H9 (cell line): Measurements from ENCODE around the gene ZNF415. TPM values are rescaled to one million over a fixed set of nuclear protein-coding genes. Genes with fewer than 3 reads are reported as not detected.

Experiments
- DNase-seq: peaks from one replicate; pipeline ENCODE4 v3.0.0-alpha.2; 2017
- H2AFZ ChIP-seq: one replicate; pipeline ENCODE4 v1.6.1; 2013; ENCODE audit warnings: mild to moderate bottlenecking, low read length, control low read depth, moderate library complexity
- H2AK5ac ChIP-seq: 2 replicates; pipeline ENCODE4 v1.6.1; 2013; ENCODE audit warnings: low read length, control low read depth, mixed read lengths; ENCODE audit not compliant: insufficient read length
- H2BK120ac ChIP-seq: one replicate; pipeline ENCODE4 v1.6.1; 2013; ENCODE audit warnings: low read depth, mild to moderate bottlenecking, low read length, control low read depth, inconsistent platforms; ENCODE audit not compliant: poor library complexity, severe bottlenecking
- H2BK12ac ChIP-seq: 2 replicates; pipeline ENCODE4 v1.6.1; 2013; ENCODE audit warnings: low read length, control low read depth, mixed read lengths, low read depth; ENCODE audit not compliant: insufficient read length
- H2BK15ac ChIP-seq: 2 replicates; pipeline ENCODE4 v1.6.1; 2013; ENCODE audit warnings: low read depth, low read length, control low read depth
- H2BK20ac ChIP-seq: one replicate; pipeline ENCODE4 v1.6.1; 2013; ENCODE audit warnings: low read depth, mild to moderate bottlenecking, low read length, control low read depth, inconsistent platforms; ENCODE audit not compliant: poor library complexity, severe bottlenecking
- H2BK5ac ChIP-seq: 2 replicates; pipeline ENCODE4 v1.6.1; 2013; ENCODE audit warnings: low read length, control low read depth, mixed read lengths; ENCODE audit not compliant: insufficient read length
- H3K14ac ChIP-seq: 2 replicates; pipeline ENCODE4 v1.6.1; 2013; ENCODE audit warnings: low read length, control low read depth; ENCODE audit not compliant: insufficient read depth
- H3K18ac ChIP-seq: 2 replicates; pipeline ENCODE4 v1.6.1; 2013; ENCODE audit warnings: low read depth, mild to moderate bottlenecking, mixed read lengths, low read length, control low read depth; ENCODE audit not compliant: insufficient read length
- H3K23ac ChIP-seq: 2 replicates; pipeline ENCODE4 v1.6.1; 2013; ENCODE audit warnings: low read length, control low read depth, mixed read lengths, low read depth; ENCODE audit not compliant: insufficient read length
- H3K23me2 ChIP-seq: 2 replicates; pipeline ENCODE4 v1.6.1; 2013; ENCODE audit warnings: low read depth, mild to moderate bottlenecking, mixed read lengths, low read length, control low read depth; ENCODE audit not compliant: insufficient read length, poor library complexity, severe bottlenecking
- H3K27ac ChIP-seq: 2 replicates; pipeline ENCODE4 v1.5.1; 2013; ENCODE audit warnings: low read length, control low read depth, mixed read lengths, low read depth; ENCODE audit not compliant: insufficient read length
- H3K27me3 ChIP-seq: 2 replicates; pipeline ENCODE4 v1.6.1; 2013; ENCODE audit warnings: low read length, control low read depth, inconsistent platforms; ENCODE audit not compliant: insufficient read depth
- H3K4ac ChIP-seq: 2 replicates; pipeline ENCODE4 v1.6.1; 2013; ENCODE audit warnings: low read depth, mild to moderate bottlenecking, control low read depth, inconsistent platforms, low read length, moderate library complexity
- H3K4me1 ChIP-seq: 2 replicates; pipeline ENCODE4 v1.6.1; 2013; ENCODE audit warnings: low read length, control low read depth, inconsistent platforms; ENCODE audit not compliant: insufficient read depth
- H3K4me2 ChIP-seq: 2 replicates; pipeline ENCODE4 v1.6.1; 2013; ENCODE audit warnings: low read length, control low read depth, mixed read lengths; ENCODE audit not compliant: insufficient read length, insufficient read depth
- H3K56ac ChIP-seq: 2 replicates; pipeline ENCODE4 v1.6.1; 2013; ENCODE audit warnings: low read depth, mild to moderate bottlenecking, mixed read lengths, low read length, control low read depth; ENCODE audit not compliant: insufficient read length
- H3K79me1 ChIP-seq: 2 replicates; pipeline ENCODE4 v1.6.1; 2013; ENCODE audit warnings: low read depth, mild to moderate bottlenecking, moderate library complexity, low read length, control low read depth, inconsistent platforms; ENCODE audit not compliant: insufficient read depth, poor library complexity, severe bottlenecking
- H3K79me2 ChIP-seq: 2 replicates; pipeline ENCODE4 v1.6.1; 2013; ENCODE audit warnings: low read length, control low read depth, inconsistent platforms; ENCODE audit not compliant: insufficient read depth
- H3K9ac ChIP-seq: 2 replicates; pipeline ENCODE4 v1.6.1; 2013; ENCODE audit warnings: low read length, control low read depth, mixed read lengths; ENCODE audit not compliant: insufficient read length; ENCODE audit errors: extremely low read depth
- H3K9me3 ChIP-seq: one replicate; pipeline ENCODE4 v1.6.1; 2013; ENCODE audit warnings: low read depth, low read length, inconsistent platforms; ENCODE audit not compliant: control insufficient read depth
- H3T11ph ChIP-seq: one replicate; pipeline ENCODE4 v1.6.1; 2013; ENCODE audit warnings: mild to moderate bottlenecking, low read length, control low read depth, inconsistent platforms
- H4K20me1 ChIP-seq: one replicate; pipeline ENCODE4 v1.6.1; 2013; ENCODE audit not compliant: control insufficient read depth, insufficient read length, insufficient read depth
- H4K5ac ChIP-seq: 2 replicates; pipeline ENCODE4 v1.6.1; 2013; ENCODE audit warnings: low read depth, mild to moderate bottlenecking, mixed read lengths, low read length, control low read depth; ENCODE audit not compliant: insufficient read length
- H4K8ac ChIP-seq: replicated peaks from 2 replicates; pipeline ENCODE4 v1.6.1; 2013; ENCODE audit warnings: low read length, control low read depth, mixed read lengths, low read depth; ENCODE audit not compliant: insufficient read length
- H4K91ac ChIP-seq: 2 replicates; pipeline ENCODE4 v1.6.1; 2013; ENCODE audit warnings: low read depth, mild to moderate bottlenecking, moderate library complexity, mixed read lengths, low read length, control low read depth; ENCODE audit not compliant: insufficient read length
- H3K27ac Mint-ChIP-seq, 3 experiments: 2 replicates in 2 of 3; 3 replicates in 1 of 3; pipeline ENCODE4 v1.8.0; 2020 to 2021; ENCODE audit warnings: mixed read lengths in 3 of 3, mild to moderate bottlenecking in 1 of 3, moderate library complexity in 1 of 3
- H3K27me3 Mint-ChIP-seq: 2 replicates; pipeline ENCODE4 v1.8.0; 2021; ENCODE audit warnings: low read depth, mild to moderate bottlenecking, moderate library complexity, mixed read lengths
- H3K36me3 Mint-ChIP-seq, 3 experiments: 2 replicates in 2 of 3; 3 replicates in 1 of 3; pipeline ENCODE4 v1.8.0; 2020 to 2021; ENCODE audit warnings: low read depth in 3 of 3, mixed read lengths in 3 of 3; ENCODE audit not compliant: insufficient read depth in 1 of 3
- H3K4me1 Mint-ChIP-seq, 2 experiments: 2 replicates each; pipeline ENCODE4 v1.8.0; 2020; ENCODE audit warnings: mixed read lengths in 2 of 2
- H3K4me3 Mint-ChIP-seq, 2 experiments: 2 replicates in 1 of 2; 3 replicates in 1 of 2; pipeline ENCODE4 v1.8.0; 2020 to 2021; ENCODE audit warnings: mild to moderate bottlenecking in 2 of 2, mixed read lengths in 2 of 2, moderate library complexity in 1 of 2
- H3K9me3 Mint-ChIP-seq, 2 experiments: 2 replicates in 1 of 2; 3 replicates in 1 of 2; pipeline ENCODE4 v1.8.0; 2020; ENCODE audit warnings: mild to moderate bottlenecking in 2 of 2, mixed read lengths in 2 of 2, moderate library complexity in 1 of 2
- WGBS: extraction: QIAGEN DNeasy Blood & Tissue Kit; methylation state at CpG from one replicate; pipeline ENCODE4 v1.1.7; 2013; ENCODE audit warnings: missing lambda C conversion rate, low lambda C conversion rate, mixed read lengths; ENCODE audit not compliant: insufficient read length; ENCODE audit errors: extremely low coverage; 5-methylcytosine and 5-hydroxymethylcytosine counted together
- total RNA-seq: library from RNA; stranded (reverse); gene quantifications from 2 replicates; pipeline ENCODE4 v1.2.1, GENCODE V29; 2021
- TF ChIP-seq, protein P1 (sequence below): fragments of 200-600 bp; sonication (generic); conservative IDR thresholded peaks from 3 replicates; pipeline ENCODE4 v1.8.0; 2021; ENCODE audit warnings: antibody characterized with exemption, mild to moderate bottlenecking

The ZNF415 gene
- total RNA-seq, 1 experiment from 2014 or later, result 12.3 TPM

- Histone ChIP-seq H3K79me2 (peaks cover 1% of the 10 kb centered on the region; the same call in 1 of the 2 replicates), H3K4ac (no peak overlapping the region), H3K23ac (no peak overlapping the region), H4K91ac (no peak overlapping the region), H3K27ac (no peak overlapping the region), H4K5ac (no peak overlapping the region), H4K20me1 (no peaks in the 10 kb centered on the region), H3K27me3 (no peaks in the 10 kb centered on the region), H2BK12ac (no peak overlapping the region), H3K4me2 (no peak overlapping the region), H3T11ph (no peak overlapping the region), H2BK5ac (no peak overlapping the region), H4K8ac (no peak overlapping the region), H3K18ac (no peak overlapping the region), H2AK5ac (no peak overlapping the region), H3K79me1 (no peaks in the 10 kb centered on the region), H2BK20ac (no peak overlapping the region), H3K23me2 (peaks cover 12% of the 10 kb centered on the region), H3K14ac (no peak overlapping the region), H3K9ac (no peak overlapping the region), H3K4me1 (no peaks in the 10 kb centered on the region), H3K9me3 (peaks cover 12% of the 10 kb centered on the region), H2BK120ac (no peak overlapping the region), H2AFZ (no peak overlapping the region), H3K56ac (no peak overlapping the region), H2BK15ac (no peak overlapping the region)
- H3K9me3 Mint-ChIP-seq, result peaks cover 37 to 40% of the 10 kb centered on the region in 2 experiments
- 100% methylated on average over 2 of the region's 3 CpGs for WGBS
- H3K4me1 Mint-ChIP-seq, result peaks cover 10% of the 10 kb centered on the region in 2 experiments
- peaks cover 17 to 23% (median 21%) of the 10 kb centered on the region in 3 experiments for H3K36me3 Mint-ChIP-seq
- TF ChIP-seq, protein P1, sequence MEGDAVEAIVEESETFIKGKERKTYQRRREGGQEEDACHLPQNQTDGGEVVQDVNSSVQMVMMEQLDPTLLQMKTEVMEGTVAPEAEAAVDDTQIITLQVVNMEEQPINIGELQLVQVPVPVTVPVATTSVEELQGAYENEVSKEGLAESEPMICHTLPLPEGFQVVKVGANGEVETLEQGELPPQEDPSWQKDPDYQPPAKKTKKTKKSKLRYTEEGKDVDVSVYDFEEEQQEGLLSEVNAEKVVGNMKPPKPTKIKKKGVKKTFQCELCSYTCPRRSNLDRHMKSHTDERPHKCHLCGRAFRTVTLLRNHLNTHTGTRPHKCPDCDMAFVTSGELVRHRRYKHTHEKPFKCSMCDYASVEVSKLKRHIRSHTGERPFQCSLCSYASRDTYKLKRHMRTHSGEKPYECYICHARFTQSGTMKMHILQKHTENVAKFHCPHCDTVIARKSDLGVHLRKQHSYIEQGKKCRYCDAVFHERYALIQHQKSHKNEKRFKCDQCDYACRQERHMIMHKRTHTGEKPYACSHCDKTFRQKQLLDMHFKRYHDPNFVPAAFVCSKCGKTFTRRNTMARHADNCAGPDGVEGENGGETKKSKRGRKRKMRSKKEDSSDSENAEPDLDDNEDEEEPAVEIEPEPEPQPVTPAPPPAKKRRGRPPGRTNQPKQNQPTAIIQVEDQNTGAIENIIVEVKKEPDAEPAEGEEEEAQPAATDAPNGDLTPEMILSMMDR, result no peak
- DNase-seq, result no peak
- no peak overlapping the region for H3K27ac Mint-ChIP-seq
- no peak overlapping the region for H3K4me3 Mint-ChIP-seq
- peaks cover 11% of the 10 kb centered on the region for H3K27me3 Mint-ChIP-seq
These were observed 27.6 kb upstream of the ZNF415 start for GRCh38 chr19:53160350-53160749.
